ENCODE data around the gene KCNMB1.
A peak's percentile ranks its signal among the peaks of the same experiment; 100 is the strongest.

KCNMB1 gene

DNA sequence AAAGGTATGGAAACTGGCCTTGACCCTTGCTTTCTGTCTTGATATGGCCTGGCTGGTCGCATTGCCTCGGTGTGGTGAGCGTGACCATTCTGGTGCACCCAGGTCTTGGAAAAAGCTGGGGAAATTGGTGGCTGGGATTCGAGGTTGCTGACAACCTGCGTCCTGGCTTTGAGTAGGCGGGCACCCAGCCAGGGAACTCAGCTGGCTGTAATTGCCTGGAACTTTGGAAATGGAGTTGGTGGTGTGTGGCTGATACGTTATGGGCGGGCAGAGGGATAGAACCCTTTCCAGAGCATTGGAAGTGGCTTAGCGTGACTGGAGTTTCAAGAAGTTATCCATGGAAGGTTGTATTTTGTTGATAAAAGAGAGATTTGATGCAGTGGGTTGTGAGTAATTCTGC is 35.2 kb downstream of the KCNMB1 start:
- no peak for DNase-seq (ENCODE audit: low read depth)
- TF ChIP-seq, protein P1, sequence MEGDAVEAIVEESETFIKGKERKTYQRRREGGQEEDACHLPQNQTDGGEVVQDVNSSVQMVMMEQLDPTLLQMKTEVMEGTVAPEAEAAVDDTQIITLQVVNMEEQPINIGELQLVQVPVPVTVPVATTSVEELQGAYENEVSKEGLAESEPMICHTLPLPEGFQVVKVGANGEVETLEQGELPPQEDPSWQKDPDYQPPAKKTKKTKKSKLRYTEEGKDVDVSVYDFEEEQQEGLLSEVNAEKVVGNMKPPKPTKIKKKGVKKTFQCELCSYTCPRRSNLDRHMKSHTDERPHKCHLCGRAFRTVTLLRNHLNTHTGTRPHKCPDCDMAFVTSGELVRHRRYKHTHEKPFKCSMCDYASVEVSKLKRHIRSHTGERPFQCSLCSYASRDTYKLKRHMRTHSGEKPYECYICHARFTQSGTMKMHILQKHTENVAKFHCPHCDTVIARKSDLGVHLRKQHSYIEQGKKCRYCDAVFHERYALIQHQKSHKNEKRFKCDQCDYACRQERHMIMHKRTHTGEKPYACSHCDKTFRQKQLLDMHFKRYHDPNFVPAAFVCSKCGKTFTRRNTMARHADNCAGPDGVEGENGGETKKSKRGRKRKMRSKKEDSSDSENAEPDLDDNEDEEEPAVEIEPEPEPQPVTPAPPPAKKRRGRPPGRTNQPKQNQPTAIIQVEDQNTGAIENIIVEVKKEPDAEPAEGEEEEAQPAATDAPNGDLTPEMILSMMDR (IDR thresholded peaks at IDR 0.05; ENCODE audit: low read depth, low read length) = no peak
- TF ChIP-seq MYC (IDR thresholded peaks at IDR 0.05; ENCODE audit: low read depth, low read length) = no peak
- TF ChIP-seq, protein P2, sequence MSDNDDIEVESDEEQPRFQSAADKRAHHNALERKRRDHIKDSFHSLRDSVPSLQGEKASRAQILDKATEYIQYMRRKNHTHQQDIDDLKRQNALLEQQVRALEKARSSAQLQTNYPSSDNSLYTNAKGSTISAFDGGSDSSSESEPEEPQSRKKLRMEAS (IDR thresholded peaks at IDR 0.05; ENCODE audit: low read depth, low read length) = no peak
- no peak for TF ChIP-seq POLR2A (IDR thresholded peaks at IDR 0.05; ENCODE audit: extremely low read depth, insufficient read length)
- H3K4me3 ChIP-seq (ENCODE audit: low read depth, low read length) = no peak overlapping the region

DNA sequence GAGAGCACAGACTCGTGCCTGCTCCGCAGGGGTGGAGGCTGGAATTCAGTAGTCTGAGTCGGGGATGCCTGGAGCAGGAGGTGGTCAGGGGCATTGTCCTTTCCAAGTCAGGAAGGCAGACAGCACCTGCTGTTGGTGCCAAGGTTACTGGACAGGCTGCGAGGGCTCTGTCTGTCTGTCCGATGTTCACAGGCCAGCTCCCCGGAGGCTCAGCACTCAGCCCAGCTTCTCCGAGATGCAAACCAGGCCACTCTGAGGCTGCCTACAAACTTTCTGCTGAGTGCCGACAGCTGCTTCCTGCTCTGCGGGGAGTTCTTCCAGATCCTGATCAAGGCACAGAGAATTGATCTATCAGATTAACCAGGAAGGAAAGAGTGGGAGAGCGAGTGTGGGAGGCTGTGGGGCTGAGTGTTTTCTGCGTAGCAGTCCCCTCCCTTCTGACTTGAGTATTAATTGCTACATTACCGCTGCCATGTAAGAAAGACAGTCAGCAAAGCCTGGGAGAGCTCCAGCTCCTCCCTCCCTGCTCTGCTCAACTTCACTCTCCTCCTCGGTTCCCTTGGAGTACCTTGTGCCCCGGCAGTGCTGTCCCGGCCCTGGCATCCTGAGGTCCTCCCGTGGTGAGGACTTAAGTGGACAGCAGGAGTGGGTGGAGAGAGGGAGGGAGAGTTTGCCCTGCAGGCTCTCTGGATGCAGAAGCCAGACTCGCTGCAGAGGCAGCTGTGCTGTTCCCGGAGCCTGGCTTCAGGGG is 36.0 kb downstream of the KCNMB1 start:
- TF ChIP-seq MYC (IDR thresholded peaks at IDR 0.05; ENCODE audit: low read depth, low read length) = no peak
- TF ChIP-seq, protein P1 (IDR thresholded peaks at IDR 0.05; ENCODE audit: low read depth, low read length) = no peak
- no peak for TF ChIP-seq POLR2A (IDR thresholded peaks at IDR 0.05; ENCODE audit: extremely low read depth, insufficient read length)
- TF ChIP-seq, protein P2 (IDR thresholded peaks at IDR 0.05; ENCODE audit: low read depth, low read length) = no peak
- no peak overlapping the region for H3K4me3 ChIP-seq (ENCODE audit: low read depth, low read length)
- DNase-seq (ENCODE audit: low read depth) = peak; percentile 33

DNA sequence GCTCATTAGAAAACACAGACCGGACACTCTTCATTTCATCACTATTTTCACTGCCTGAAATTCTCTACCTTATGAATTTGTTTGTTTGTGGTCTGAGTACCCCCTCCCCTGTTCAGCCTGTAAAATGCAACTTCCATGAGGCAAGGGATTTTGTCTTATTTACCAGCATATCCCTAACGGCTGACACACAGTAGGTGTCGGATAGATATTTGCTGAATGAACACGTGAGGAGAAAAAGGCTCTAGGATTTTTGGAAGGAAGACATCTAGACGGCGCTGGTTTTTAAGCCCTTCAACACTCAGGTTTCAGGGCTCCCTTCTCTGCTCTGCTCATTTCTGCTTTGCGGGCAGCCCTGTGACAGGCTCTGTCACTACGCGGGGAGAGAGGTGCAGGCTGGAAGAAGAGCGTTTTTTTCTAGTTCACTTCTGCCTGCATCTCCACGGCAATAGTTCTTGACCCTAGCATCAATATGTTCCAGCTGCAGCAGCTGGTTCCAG is 41.0 kb downstream of the KCNMB1 start:
- DNase-seq (ENCODE audit: low read depth) = no peak
- TF ChIP-seq POLR2A (IDR thresholded peaks at IDR 0.05; ENCODE audit: extremely low read depth, insufficient read length) (no peak), MYC (IDR thresholded peaks at IDR 0.05; ENCODE audit: low read depth, low read length) (no peak)
- TF ChIP-seq, protein P1 (IDR thresholded peaks at IDR 0.05; ENCODE audit: low read depth, low read length) = peak; percentile 11
- TF ChIP-seq, protein P2 (IDR thresholded peaks at IDR 0.05; ENCODE audit: low read depth, low read length) = no peak
- H3K4me3 ChIP-seq (ENCODE audit: low read depth, low read length) = no peak overlapping the region

DNA sequence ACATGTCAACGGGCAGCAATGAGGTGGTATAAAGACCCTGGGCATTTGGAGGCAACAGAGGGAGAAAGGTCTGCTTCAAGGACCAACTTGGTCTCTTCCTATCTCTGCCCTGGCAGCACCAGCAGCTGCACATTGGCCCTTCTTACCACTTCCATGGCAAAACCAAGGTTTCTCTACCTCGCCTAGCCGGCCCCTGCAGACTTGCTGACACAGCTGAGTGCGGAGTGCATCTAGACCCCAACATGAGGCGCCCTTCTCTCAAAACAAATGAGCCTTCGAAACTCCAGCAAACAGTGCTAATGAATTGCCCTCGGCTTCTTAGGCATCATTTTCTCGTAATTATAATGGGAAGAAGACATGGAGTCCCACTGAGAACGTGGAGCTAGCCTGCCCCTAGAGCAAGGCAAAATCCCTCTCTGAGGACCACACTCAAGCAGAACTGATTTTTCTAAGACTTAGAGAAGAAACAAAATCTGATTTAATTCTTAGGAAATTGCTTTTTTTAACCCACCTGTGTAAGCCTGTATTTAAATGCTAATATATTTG is 42.1 kb downstream of the KCNMB1 start:
- TF ChIP-seq MYC (IDR thresholded peaks at IDR 0.05; ENCODE audit: low read depth, low read length) (no peak), POLR2A (IDR thresholded peaks at IDR 0.05; ENCODE audit: extremely low read depth, insufficient read length) (no peak)
- TF ChIP-seq, protein P2 (IDR thresholded peaks at IDR 0.05; ENCODE audit: low read depth, low read length) = no peak
- TF ChIP-seq, protein P1 (IDR thresholded peaks at IDR 0.05; ENCODE audit: low read depth, low read length) = no peak
- no peak overlapping the region for H3K4me3 ChIP-seq (ENCODE audit: low read depth, low read length)
- DNase-seq (ENCODE audit: low read depth) = no peak

DNA sequence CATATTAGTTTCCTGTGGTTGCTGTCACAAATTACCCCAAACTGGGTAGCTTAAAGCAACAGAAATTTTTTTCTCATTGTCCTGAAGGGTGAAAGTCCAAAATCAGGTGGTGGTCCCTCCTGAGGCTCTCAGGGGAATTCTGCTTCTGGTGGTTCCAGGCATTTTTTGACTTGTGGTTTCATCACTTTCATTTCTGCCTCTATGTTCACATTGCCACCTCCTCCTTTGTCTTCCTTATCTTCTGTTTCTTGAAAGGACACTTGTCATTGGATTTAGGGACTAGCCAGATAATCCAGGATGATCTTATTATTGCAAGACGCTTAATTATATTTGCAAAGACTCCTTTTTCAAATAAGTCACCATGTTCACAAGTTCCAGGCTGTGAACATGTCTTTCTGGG is 43.2 kb downstream of the KCNMB1 start:
- TF ChIP-seq, protein P1 (IDR thresholded peaks at IDR 0.05; ENCODE audit: low read depth, low read length) = no peak
- TF ChIP-seq, protein P2 (IDR thresholded peaks at IDR 0.05; ENCODE audit: low read depth, low read length) = no peak
- TF ChIP-seq MYC (IDR thresholded peaks at IDR 0.05; ENCODE audit: low read depth, low read length) (no peak), POLR2A (IDR thresholded peaks at IDR 0.05; ENCODE audit: extremely low read depth, insufficient read length) (no peak)

More for the DNA sequence above, 43.2 kb downstream of the KCNMB1 start:
- DNase-seq (ENCODE audit: low read depth) = no peak
- H3K4me3 ChIP-seq (ENCODE audit: low read depth, low read length) = no peak overlapping the region

Data from NB4 (cell line).